Astrocyte (in vitro differentiated cells and primary cell): ENCODE results near the gene CELF5. TPM values are rescaled to one million over a fixed set of nuclear protein-coding genes. Genes with fewer than 3 reads are reported as not detected.

Source experiments
- DNase-seq: peaks from one replicate; pipeline ENCODE4 v3.0.0-alpha.2; 2010; ENCODE audit warnings: low read depth
- FAIRE-seq: peaks from 2 replicates; lab custom pipeline; 2011; peaks lifted over from hg19 to GRCh38; lab: Jason Lieb, UNC
- H2AFZ ChIP-seq: 2 replicates; pipeline ENCODE4 v1.6.0; 2012; ENCODE audit warnings: low read depth, low read length, inconsistent platforms
- H3K27ac ChIP-seq: 2 replicates; pipeline ENCODE4 v1.5.1; 2011; ENCODE audit warnings: low read depth, low read length, inconsistent platforms
- H3K27me3 ChIP-seq: 2 replicates; pipeline ENCODE4 v1.6.0; 2011; ENCODE audit warnings: low read length, inconsistent platforms; ENCODE audit not compliant: insufficient read depth
- H3K36me3 ChIP-seq: 2 replicates; pipeline ENCODE4 v1.5.1; 2011; ENCODE audit warnings: low read length, inconsistent platforms; ENCODE audit not compliant: insufficient read depth
- H3K4me1 ChIP-seq: 2 replicates; pipeline ENCODE4 v1.5.1; 2011; ENCODE audit warnings: low read length, inconsistent platforms; ENCODE audit not compliant: insufficient read depth
- H3K4me2 ChIP-seq: 2 replicates; pipeline ENCODE4 v1.6.0; 2012; ENCODE audit warnings: low read length, inconsistent platforms
- H3K4me3 ChIP-seq: 2 replicates; pipeline ENCODE4 v1.5.1; 2011; ENCODE audit warnings: low read depth, mild to moderate bottlenecking, low read length, inconsistent platforms; ENCODE audit not compliant: insufficient read depth
- H3K79me2 ChIP-seq: 2 replicates; pipeline ENCODE4 v1.6.0; 2012; ENCODE audit warnings: mild to moderate bottlenecking, low read length, inconsistent platforms; ENCODE audit not compliant: insufficient read depth
- H3K9ac ChIP-seq: 2 replicates; pipeline ENCODE4 v1.6.0; 2012; ENCODE audit warnings: mild to moderate bottlenecking, low read length, inconsistent platforms
- H3K9me3 ChIP-seq: 2 replicates; pipeline ENCODE4 v1.5.1; 2012; ENCODE audit warnings: low read depth, mild to moderate bottlenecking, low read length, inconsistent platforms; ENCODE audit not compliant: insufficient read depth
- H4K20me1 ChIP-seq: 2 replicates; pipeline ENCODE4 v1.6.0; 2012; ENCODE audit warnings: low read length, inconsistent platforms; ENCODE audit not compliant: insufficient read depth
- H3K27ac Mint-ChIP-seq: one replicate; pipeline ENCODE4 v1.8.0; 2021; ENCODE audit warnings: mild to moderate bottlenecking, mixed read lengths; ENCODE audit not compliant: unreplicated experiment
- H3K27me3 Mint-ChIP-seq: one replicate; pipeline ENCODE4 v1.8.0; 2021; ENCODE audit warnings: low read depth, mixed read lengths; ENCODE audit not compliant: unreplicated experiment
- H3K36me3 Mint-ChIP-seq: one replicate; pipeline ENCODE4 v1.8.0; 2021; ENCODE audit warnings: low read depth, mixed read lengths; ENCODE audit not compliant: unreplicated experiment
- H3K4me1 Mint-ChIP-seq: one replicate; pipeline ENCODE4 v1.8.0; 2021; ENCODE audit warnings: low read depth, mixed read lengths; ENCODE audit not compliant: unreplicated experiment
- H3K4me3 Mint-ChIP-seq: one replicate; pipeline ENCODE4 v1.8.0; 2021; ENCODE audit warnings: mild to moderate bottlenecking, moderate library complexity, mixed read lengths; ENCODE audit not compliant: unreplicated experiment
- H3K9me3 Mint-ChIP-seq: one replicate; pipeline ENCODE4 v1.8.0; 2021; ENCODE audit warnings: mild to moderate bottlenecking, mixed read lengths; ENCODE audit not compliant: unreplicated experiment
- CTCF ChIP-seq: IDR thresholded peaks from 2 replicates; pipeline ENCODE4 v1.5.1; 2011; ENCODE audit warnings: low read depth, mild to moderate bottlenecking, inconsistent platforms, low read length, moderate library complexity; ENCODE audit not compliant: insufficient read depth
- EZH2 ChIP-seq: IDR thresholded peaks from 2 replicates; pipeline ENCODE4 v1.6.1; 2012; ENCODE audit warnings: mild to moderate bottlenecking, low read length, inconsistent platforms; ENCODE audit not compliant: insufficient read depth
- total RNA-seq: library from RNA; stranded (reverse); gene quantifications from 2 replicates; pipeline ENCODE4 v1.2.1, GENCODE V29; 2021

Gene CELF5
- total RNA-seq, 1 donor from 2014 or later = 1.2 TPM

- Mint-ChIP-seq H3K9me3 (peaks cover 21% of the 10 kb centered on the region), H3K27ac (no peak overlapping the region), H3K4me3 (no peak overlapping the region), H3K27me3 (peaks cover 25% of the 10 kb centered on the region), H3K36me3 (no peaks in the 10 kb centered on the region), H3K4me1 (no peaks in the 10 kb centered on the region)
- Histone ChIP-seq H3K4me3 (no peak overlapping the region), H3K9me3 (no peaks in the 10 kb centered on the region), H3K27me3 (no peaks in the 10 kb centered on the region), H3K36me3 (no peaks in the 10 kb centered on the region), H4K20me1 (peaks cover 8% of the 10 kb centered on the region), H3K4me1 (no peaks in the 10 kb centered on the region), H2AFZ (no peak overlapping the region), H3K27ac (no peak overlapping the region), H3K9ac (no peak overlapping the region), H3K79me2 (no peaks in the 10 kb centered on the region), H3K4me2 (no peak overlapping the region)
- TF ChIP-seq CTCF = no peak
- no peak for TF ChIP-seq EZH2
- DNase-seq (no peak), FAIRE-seq (no peak)
These were observed 24.9 kb downstream of the CELF5 start for GRCh38 chr19:3249408-3249807.

DNA sequence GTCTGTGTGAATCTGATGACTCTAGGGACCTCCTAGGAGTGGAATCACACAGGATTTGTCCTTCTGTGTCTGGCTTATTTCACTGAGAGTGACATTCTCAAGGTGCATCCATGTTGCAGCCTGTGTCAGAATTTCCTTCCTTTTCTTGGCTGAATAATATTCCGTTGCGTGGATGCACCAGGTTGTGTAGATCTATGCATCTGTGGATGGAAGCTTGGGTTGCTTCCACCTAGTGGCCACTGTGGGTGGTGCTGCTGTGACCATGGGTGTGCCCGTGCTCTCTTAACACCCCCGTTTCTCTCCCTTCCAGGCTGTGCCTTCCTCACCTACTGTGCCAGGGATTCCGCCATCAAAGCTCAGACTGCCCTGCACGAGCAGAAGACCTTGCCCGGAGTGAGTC lies 26.2 kb downstream of the CELF5 start:
- Histone ChIP-seq H3K9me3 (no peaks in the 10 kb centered on the region), H2AFZ (no peak overlapping the region), H3K9ac (no peak overlapping the region), H3K4me3 (no peak overlapping the region), H3K4me1 (no peaks in the 10 kb centered on the region), H3K27me3 (no peaks in the 10 kb centered on the region), H4K20me1 (no peaks in the 10 kb centered on the region), H3K79me2 (no peaks in the 10 kb centered on the region), H3K27ac (no peak overlapping the region), H3K36me3 (no peaks in the 10 kb centered on the region), H3K4me2 (no peak overlapping the region)
- peaks cover 35% of the 10 kb centered on the region for H3K27me3 Mint-ChIP-seq
- H3K4me3 Mint-ChIP-seq = no peak overlapping the region
- no peak for FAIRE-seq
- H3K27ac Mint-ChIP-seq = no peak overlapping the region
- no peak for DNase-seq
- peaks cover 26% of the 10 kb centered on the region for H3K9me3 Mint-ChIP-seq
- no peak for TF ChIP-seq EZH2
- TF ChIP-seq CTCF = peak; percentile 28
- no peaks in the 10 kb centered on the region for H3K4me1 Mint-ChIP-seq
- H3K36me3 Mint-ChIP-seq = no peaks in the 10 kb centered on the region

DNA sequence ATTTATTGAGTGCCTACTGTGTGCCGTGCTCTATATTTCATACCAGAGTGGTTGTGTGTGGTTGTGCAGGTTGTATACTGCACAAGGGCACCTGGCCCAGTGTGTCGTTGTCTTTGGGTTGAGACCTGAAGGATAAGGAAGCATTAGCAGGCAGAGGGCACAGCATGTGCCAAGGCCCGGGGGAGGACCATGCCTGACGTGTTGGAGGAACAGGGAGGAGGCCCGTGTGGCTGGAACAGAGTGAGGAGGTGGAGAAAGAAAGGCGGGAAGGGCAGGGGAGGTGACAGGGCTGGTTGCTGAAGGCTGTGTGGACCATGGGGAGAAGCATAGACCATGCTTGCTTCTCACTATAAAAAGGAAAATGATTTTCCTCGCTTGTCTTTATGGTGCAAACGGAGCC lies 26.8 kb downstream of the CELF5 start:
- no peaks in the 10 kb centered on the region for H3K27me3 ChIP-seq
- no peak for FAIRE-seq
- TF ChIP-seq EZH2 (no peak), CTCF (no peak)
- no peaks in the 10 kb centered on the region for H3K9me3 ChIP-seq
- no peak overlapping the region for H3K4me3 ChIP-seq
- Mint-ChIP-seq H3K27me3 (peaks cover 38% of the 10 kb centered on the region), H3K4me3 (peak overlapping the region; percentile 57), H3K4me1 (no peaks in the 10 kb centered on the region), H3K27ac (no peak overlapping the region), H3K9me3 (peaks cover 26% of the 10 kb centered on the region), H3K36me3 (no peaks in the 10 kb centered on the region)
- H3K79me2 ChIP-seq = no peaks in the 10 kb centered on the region
- H2AFZ ChIP-seq = no peak overlapping the region
- H3K4me1 ChIP-seq = no peaks in the 10 kb centered on the region
- no peak overlapping the region for H3K4me2 ChIP-seq
- DNase-seq = no peak
- H3K9ac ChIP-seq = no peak overlapping the region
- H3K36me3 ChIP-seq = no peaks in the 10 kb centered on the region
- no peaks in the 10 kb centered on the region for H4K20me1 ChIP-seq
- H3K27ac ChIP-seq = no peak overlapping the region
